ENCODE results near the gene NRCAM.

DNA sequence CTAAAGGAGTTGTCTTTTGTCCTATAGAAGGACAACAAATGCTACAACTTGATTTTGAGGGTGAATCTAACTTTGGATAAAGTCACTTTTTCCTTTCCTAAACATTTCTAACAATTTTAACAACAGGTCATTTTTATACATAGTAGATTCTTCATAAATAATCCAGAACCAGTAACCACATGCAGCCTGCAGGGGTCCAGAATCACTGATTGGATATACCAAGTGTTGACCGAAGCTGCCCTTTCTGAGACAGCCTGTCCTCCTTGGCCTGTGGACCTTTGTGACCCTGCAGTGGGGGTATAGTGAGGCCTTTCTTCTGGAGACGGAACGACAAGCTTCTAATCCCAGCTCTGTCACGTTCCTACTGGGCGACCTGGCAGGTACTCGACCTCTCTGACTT, 291.3 kb downstream of the NRCAM start:
- TF ChIP-seq, protein P1, sequence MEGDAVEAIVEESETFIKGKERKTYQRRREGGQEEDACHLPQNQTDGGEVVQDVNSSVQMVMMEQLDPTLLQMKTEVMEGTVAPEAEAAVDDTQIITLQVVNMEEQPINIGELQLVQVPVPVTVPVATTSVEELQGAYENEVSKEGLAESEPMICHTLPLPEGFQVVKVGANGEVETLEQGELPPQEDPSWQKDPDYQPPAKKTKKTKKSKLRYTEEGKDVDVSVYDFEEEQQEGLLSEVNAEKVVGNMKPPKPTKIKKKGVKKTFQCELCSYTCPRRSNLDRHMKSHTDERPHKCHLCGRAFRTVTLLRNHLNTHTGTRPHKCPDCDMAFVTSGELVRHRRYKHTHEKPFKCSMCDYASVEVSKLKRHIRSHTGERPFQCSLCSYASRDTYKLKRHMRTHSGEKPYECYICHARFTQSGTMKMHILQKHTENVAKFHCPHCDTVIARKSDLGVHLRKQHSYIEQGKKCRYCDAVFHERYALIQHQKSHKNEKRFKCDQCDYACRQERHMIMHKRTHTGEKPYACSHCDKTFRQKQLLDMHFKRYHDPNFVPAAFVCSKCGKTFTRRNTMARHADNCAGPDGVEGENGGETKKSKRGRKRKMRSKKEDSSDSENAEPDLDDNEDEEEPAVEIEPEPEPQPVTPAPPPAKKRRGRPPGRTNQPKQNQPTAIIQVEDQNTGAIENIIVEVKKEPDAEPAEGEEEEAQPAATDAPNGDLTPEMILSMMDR (IDR thresholded peaks at IDR 0.05): no peak
- no peak for TF ChIP-seq EP300 (IDR thresholded peaks at IDR 0.05)
- no peak for TF ChIP-seq POLR2A (IDR thresholded peaks at IDR 0.05)
